ENCODE results near the gene FAM222B.
A peak's percentile ranks its signal among the peaks of the same experiment; 100 is the strongest.
"Not testable (repeated sequence)": the region's sequence is repeated elsewhere in the genome, so short reads cannot be mapped to it uniquely, and the experiment has no call there.

Gene FAM222B

DNA sequence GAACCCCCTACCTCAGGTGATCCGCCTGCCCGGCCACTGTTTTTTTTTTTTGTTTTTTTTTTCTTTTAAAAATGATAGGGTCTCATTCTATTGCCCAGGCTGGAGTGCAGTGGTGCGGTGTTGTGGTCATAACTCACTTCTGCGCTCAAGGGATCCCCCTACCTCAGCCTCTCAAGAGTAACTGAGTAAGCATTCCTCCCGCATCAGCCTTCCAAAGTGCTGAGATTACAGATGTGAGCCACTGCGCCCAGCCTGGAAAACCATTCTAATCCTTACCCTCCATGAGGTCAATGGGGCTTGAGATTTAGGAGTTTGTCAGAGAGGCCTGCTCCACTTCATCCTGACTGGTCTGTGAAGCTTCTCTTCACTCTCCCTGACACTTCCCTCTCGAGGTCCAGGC lies 24.7 kb upstream of the FAM222B start:
- no peak for DNase-seq

DNA sequence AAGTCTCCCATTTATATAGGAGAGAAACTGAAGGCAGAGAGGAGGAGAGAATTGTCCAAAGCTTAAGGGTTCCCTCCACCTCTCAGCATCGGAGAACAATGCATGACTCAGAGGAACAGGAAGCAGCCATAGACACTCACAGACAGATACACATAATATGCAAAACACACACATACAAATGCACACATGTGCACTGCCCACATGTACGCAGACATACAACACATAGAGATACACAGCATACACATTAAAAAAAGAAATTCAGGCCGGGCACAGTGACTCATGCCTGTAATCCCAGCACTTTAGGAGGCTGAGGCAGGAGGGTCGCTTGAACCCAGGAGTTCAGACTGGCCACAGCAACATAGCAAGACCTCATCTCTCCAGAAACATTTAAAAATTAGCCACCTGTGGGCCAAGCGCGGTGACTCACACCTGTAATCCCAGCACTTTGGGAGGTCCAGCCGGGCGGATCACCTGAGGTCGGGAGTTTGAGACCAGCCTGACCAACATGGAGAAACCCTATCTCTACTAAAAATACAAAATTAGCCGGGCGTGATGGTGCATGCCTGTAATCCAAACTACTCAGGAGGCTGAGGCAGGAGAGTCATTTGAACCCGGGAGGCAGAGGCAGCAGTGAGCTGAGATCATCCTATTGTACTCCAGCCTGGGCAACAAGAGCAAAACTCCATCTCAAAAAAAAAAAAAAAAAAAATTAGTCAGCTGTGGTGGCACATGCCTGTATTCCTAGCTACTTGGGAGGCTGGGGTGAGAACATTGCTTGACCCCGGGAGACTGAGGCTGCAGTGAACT lies 23.6 kb upstream of the FAM222B start:
- no peak for DNase-seq

DNA sequence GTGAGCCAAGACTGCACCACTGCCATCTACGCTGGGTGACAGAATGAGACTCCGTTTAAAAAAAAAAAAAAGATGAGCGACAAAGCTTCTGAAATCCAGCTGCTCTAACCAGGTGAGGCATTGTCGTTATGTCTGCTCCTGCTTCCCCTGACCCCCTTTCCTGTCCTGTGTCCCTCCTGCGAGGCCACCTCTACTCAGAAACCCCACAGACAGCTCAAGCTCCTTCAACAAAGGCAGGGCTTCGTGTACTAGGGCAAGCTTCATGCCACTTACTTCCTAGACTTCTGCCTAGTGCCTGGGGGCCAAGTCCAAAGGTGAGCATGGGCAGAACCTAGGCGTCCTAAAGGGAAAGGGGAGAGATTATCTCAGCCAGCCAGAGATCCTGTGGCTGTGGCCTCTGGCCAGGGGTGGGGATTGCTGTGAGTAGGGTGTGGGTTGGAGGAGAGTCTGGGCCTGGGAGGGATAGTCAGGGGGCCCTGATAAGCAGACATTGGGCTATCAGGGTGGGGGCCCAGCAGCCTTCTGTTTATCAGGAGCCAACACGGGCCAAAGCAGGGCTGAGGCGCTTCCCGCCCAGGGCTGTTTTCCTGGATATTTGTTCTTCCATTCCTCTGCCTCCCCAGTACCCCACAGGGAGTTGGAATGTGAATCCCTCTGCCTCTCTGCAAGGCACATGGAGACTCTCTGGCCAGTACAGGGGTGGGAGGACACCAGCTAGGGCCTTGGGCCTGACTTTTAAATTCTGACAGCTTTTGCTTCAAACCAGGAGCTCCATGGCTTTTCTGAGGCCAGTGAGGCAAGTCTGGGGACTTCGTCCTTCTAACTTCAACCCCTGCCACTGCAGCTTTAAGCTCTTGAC lies 22.6 kb upstream of the FAM222B start:
- no peak for DNase-seq

DNA sequence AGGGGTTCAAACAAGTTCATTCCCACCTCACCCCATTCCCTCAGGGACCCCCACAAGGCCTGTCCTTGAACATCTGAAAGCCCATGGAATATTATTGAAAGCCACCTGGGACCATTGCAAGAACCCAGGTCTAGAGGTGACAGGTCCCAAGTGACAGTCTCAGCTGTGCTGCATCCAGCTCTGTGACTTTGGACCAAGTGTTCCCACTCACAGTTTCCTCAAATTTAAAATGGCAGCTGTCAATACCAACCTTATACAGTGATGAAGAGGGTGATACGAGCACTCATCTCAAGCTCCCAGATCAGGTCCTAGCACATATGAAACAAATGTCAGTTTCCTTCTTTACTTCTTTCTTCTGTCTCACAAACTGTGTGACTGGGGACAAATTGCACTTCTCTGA lies 21.4 kb upstream of the FAM222B start:
- DNase-seq = no peak

DNA sequence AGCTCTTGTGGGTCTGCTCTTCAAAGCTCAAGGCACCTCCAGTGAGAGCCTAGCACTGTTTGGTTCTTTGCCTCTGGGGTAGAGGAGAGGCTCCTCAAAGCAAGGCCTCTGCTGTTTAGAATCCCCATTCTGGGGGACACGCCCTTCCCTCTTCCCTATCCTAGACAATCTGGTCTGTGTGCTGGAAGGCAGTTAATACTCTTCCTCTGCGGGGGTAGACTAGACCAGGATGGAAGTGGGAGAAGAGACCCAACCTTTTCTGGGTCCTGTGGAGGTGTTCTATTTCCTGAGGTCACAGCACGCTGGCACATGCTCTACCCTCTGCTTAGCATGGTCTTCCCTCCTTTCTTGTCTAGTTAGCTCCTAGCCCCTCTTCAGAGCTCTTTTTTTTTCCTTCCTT lies 20.0 kb upstream of the FAM222B start:
- DNase-seq = no peak

DNA sequence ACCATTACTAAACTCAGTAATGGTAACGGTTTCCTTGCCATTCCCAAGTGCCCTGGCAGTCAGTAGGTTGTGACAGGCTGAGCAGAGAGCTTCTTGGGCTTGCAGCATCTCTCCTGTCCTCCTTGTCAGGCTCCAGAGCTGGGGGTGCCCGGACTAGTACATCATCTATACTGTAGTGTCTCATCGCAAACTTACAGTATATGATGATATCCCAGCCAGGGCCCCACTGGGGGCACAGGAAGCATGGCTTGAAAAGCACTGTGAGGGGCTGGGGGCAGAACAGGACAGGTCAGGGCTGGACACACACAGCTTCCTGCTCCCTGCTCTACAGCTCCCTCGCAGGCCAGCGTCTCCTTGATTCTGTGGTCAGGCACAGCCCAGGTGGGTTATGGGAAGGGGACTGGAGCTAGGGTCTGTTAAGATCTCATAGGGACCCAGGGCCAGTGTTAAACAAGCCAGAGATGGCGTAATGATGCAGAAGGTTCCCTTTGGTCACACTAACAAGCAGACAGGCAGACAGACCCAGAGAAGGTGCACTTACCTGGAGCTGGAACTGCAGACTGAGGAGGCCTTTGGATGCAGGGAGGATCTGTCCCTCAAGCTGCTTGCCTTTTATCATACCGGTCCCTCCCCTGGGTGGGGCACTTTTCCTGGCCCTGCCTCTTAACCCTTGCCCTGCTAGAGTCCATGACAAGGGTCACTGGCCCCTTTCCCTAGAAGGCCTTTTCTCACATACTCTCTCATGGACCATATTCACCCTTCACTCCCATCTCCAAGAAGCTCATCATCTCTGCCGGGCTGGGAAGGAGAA lies 19.0 kb upstream of the FAM222B start:
- no peak for DNase-seq

DNA sequence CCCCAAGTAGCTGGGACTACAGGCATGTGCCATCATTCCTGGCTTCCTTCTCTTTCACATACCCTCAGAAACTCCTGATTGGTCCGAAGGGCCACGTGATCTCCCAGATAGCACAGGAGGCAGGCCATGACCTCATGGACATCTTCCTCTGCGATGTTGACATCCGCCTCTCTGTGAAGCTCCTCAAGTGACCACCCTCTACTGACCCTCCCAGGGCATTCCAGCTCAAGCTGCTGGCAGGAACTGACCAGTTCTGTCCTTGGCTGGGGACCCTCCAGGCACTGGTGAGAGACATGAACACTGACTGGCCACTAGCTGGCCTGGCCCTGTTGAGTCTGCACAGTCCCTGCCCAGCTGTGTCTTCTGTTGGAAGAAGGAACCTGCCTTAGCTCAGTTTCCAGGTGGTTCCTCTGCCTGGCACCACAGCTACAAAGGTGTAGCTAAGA lies 17.8 kb upstream of the FAM222B start:
- DNase-seq = no peak

DNA sequence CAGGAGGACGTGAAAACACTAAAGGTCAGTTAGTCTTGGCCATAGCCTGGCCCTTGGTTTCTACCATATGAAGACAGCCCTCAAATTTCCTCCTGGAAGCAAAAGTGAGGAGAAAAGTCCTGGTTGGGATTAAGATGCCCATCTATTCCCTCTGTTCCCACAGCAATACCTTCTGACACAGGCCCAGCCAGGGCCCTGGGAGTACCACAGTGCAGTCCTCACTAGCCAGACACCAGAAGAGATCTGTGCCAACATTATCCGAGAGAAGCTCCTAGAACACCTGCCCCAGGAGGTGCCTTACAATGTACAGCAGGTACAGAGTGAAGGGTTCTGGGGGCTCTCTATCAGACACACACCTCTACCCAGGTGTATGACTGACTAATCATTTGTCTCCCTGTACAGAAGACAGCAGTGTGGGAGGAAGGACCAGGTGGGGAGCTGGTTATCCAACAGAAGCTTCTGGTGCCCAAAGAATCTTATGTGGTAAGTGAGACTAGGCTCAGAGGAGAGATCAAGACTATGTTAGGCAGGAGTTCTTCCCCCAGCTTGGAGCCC lies 16.3 kb upstream of the FAM222B start:
- DNase-seq = no peak

DNA sequence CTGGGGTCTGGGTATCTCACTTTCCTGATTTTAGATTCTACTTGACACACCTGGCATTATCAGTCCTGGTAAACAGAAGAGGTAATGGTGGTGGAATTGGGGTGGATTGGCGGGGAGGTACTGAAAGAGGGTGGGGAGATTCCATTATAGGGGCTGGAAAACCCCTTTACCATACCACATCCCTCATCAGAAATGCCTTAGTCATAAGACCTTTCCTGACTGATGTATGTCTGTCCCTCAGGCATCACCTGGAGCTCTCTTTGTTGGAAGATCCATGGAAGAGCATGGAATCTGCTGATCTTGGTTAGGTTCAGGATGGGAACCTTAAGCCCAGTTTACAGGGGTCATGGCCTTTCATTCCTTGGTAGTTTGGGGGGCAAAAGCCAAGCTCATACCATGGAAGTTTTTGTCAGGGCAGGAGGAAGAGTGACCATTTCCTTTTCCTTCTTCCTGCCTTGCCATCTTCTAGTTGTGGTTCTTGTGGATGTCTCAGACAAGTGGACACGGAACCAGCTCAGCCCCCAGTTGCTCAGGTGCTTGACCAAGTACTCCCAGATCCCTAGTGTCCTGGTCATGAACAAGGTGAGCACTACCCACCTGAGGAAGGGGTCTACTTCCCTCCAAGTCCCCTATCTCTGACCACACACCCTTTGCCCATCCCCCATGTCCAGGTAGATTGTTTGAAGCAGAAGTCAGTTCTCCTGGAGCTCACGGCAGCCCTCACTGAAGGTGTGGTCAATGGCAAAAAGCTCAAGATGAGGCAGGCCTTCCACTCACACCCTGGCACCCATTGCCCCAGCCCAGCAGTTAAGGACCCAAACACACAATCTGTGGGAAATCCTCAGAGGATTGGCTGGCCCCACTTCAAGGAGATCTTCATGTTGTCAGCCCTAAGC lies 15.6 kb upstream of the FAM222B start:
- no peak for DNase-seq

DNA sequence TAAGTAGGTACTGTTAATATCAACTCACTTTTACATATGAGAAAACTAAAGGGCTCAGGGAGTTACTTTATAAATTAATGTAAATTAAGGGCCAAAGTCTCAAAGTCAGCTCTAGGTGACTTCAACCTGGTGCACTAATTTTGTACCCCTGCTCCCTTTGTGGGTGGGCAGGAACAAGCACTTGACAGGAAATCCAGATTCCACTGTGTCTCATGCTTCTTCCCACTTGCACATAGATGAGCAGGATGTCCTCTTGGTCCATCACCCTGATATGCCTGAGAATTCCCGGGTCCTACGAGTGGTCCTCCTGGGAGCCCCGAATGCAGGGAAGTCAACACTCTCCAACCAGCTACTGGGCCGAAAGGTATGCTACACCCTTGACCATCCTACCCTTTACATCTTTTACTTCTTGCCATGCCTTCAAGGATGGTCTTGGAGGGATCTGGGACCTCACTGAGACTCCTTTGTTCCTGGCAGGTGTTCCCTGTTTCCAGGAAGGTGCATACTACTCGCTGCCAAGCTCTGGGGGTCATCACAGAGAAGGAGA lies 13.5 kb upstream of the FAM222B start:
- no peak for DNase-seq

DNA sequence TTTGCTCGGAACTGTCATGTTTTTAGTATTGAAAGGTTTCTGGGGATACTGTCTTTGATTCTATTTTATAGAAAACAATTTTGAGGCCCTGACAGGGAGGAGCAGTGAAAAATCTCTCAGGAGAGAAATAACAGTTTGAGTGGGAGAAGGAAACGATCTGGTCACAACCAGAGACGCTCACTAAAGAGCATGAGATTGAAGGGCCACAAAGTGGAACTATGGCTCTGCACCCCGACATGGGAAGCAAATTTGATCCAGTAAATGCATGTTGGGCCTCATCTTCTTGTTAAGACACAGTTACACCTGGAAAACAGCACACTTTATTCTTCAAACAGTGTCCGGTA lies 12.7 kb upstream of the FAM222B start:
- DNase-seq = no peak

DNA sequence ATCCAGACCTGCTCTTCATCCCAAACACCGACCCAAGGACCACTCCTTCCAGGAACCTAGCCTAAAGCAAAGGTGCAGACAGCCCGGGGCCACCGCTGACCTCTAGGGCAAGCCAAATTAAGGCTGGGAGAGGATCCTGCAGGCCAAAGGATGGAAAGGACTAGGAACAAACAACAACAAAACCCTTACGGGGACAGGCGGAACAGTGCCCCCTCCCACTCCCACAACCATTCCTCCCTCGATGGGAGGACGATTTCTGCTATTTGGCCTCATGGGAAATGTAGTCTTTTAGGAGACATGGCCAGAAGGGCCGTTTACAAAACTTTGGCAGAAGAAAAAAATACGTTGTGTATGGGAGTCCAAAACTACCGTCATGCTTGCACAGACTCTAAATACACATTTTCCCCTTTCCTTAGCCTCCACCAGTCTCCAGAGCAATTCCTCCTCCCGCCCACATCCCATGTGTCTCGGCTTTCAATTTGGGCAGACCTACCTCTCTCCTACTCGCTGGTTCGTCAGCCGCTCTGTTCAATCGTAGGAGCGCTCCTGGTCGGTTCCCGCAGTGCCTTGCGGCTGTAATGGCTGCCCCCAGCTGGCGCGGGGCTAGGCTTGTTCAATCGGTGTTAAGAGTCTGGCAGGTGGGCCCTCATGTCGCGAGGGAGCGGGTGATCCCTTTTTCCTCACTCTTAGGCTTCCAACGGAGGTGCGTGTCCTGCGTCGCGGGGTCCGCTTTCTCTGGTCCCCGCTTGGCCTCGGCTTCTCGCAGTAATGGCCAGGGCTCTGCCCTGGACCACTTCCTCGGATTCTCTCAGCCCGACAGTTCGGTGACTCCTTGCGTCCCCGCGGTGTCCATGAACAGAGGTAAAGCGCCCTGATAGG lies 12.1 kb upstream of the FAM222B start, which contains the start of gene ERAL1:
TSS of gene ERAL1 (plus strand) at position 560 of the 879 bp plus-strand sequence. CDS start at position 579, 19 bp downstream.
- DNase-seq = peak; percentile 59

DNA sequence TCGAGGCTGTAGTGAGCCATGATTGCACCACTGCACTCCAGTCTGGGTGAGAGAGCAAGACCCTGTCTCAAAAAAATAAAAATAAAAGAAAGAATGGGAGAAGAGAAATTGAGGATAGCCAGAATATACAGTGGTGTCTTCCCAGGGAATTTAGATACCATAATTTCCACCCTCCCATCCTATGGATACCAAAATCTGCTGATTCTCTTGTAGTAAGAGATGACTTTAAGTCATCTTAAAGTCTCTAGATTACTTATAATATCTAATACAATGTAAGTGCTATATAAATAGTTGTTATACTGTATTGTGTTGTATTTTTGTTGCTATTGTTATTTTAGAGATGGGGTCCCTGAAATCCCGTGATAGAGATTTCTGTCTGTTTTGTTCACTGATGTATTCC lies 10.7 kb upstream of the FAM222B start:
- DNase-seq = no peak

DNA sequence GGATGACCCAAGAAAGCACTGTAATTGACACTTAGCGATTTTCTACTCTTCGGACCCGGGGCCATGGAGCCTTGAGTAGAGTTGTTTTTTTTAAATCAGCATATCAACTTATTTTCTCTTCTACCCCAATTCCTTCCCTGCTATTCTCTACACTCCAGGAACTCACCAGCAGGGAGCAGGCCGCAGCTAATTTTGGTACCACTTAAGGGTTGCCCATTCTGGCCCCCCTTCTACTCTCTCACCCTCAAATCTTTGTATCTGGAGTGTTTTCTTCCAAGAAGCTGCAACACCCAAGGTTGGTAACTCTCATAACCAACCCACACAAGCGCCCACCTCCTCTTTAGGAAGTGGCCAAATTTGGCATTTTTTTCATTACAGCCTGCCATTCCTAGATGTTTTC lies 6.7 kb upstream of the FAM222B start:
- no peak for DNase-seq

DNA sequence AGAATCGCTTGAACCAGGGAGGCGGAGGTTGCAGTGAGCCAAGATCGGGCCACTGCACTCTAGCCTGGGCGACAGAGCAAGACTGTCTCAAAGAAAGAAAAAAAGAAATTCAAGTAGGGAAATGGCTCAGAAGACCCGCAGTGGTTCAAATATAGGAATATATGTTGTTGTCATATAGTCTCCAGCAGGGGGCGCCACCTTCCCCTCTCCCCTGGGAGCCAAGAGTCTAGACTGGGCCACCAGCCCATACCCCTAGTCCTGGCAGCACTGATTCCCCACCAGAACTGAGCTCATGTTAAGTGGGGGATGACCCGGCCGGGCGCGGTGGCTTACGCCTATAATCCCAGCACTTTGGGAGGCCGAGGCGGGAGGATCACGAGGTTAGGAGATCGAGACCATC lies 6.1 kb upstream of the FAM222B start:
- not testable (repeated sequence) for DNase-seq

DNA sequence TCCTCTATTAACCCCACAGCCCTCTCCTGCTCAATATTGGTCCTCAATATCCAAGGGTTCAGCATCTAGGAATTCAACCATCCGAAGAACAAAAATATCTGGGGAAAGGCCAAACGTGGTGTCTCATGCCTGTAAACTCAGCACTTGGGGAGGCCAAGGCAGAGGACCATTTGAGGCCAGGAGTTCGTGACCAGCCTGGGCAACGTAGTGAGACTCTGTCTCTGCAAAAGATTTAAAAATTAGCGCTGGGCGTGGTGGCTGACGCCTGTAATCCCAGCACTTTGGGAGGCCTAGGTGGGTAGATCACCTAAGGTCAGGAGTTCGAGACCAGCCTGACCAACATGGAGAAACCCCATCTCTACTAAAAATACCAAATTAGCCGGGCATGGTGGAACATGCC lies 4.1 kb upstream of the FAM222B start:
- not testable (repeated sequence) for DNase-seq

DNA sequence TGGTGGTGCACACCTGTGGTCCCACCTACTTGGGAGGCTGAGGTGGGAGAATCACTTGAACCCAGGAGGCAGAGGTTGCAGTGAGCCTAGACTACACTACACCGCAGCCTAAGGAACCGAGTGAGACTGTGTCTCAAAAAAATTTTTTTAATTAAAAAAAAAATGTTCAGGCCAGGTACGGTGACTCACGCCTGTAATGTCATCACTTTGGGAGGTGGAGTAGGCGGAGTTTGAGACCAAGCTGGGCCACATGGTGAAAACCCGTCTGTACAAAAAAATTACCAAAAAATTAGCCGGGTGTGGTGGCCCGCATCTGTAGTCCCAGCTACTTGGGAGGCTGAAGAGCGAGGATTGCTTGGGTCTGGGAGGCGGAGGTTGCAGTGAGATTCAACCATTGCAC lies 3.6 kb upstream of the FAM222B start:
- no peak for DNase-seq

DNA sequence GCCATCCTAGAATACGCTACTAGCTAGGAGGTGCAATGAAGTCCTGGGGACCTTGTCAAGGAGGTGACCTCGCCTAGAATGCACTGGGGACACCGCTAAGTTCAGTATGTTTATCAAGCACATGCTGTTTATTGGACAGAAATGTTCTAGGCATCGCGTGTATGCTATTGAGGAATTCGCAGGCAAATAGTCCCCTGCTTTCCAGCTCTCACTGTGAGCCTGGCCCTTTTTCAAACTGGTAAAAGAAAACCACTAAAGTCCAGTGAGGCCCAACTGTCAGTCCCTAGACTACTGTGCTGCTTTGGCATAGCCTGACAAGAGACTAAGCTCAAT lies 1.2 kb upstream of the FAM222B start:
- no peak for DNase-seq

DNA sequence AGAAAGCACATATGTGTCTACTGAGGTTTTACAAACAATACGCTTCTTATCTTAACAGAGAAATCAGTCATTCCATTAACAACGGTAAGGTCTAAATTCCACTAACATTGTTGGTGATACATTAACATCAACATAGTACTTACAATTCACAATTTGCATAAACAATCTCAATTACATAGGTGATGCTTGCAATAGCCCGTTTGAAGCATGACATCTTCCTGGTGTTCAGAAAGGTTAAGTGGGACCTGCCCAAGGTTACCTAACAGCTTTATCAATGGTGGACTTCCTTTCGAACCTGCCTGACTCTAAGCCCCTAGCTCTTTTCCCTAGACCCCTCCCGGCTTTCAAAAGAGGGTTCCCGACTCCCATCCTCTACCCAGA lies 699 bp downstream of the FAM222B start:
- DNase-seq = no peak

DNA sequence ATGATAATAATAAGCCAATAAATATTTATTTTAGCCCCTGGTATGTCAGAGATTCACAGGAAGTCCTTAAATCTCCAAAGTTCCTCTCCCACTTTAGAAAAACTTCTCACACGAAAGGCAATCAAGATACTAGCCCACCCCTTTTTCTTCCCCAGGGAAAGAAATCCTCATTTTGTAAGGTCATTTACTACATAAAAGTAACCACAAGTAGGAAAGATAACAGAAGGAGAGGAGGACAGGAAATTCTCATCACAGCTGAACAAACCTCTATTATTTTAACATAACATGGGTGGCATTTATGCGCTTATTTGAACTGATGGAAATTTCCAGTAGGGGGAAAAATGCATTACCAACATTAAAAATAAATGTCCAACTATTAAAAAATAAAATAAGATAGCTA lies 3.4 kb downstream of the FAM222B start:
- no peak for DNase-seq

DNA sequence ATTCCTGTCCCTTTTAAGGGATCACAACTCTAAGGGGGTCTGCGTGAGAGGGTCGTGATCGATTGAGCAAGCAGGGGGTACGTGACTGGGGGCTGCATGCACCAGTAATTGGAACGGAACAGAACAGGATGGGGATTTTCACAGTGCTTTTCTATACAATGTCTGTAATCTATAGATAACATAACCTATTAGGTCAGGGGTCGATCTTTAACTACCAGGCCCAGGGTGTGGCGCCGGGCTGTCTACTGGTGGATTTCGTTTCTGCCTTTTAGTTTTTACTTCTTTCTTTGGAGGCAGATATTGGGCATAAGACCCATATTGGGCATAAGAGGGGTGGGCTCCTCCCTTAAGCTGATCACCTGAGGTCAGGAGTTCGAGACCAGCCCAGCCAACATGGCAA lies 6.0 kb downstream of the FAM222B start:
- DNase-seq = not testable (repeated sequence)
